ENCODE measurements around the gene IRF2BPL. TPM values are rescaled to one million over a fixed set of nuclear protein-coding genes. Genes with fewer than 3 reads are reported as not detected.

Gene IRF2BPL
- total and polyA plus RNA-seq, 9 of the 15 experiments (the other 6 are each of a cell fraction or from before 2014, with no cell fraction given) = 0.52 to 21.6 (median 2.5) TPM

GRCh38 chr14:77026166-77026929, 2.2 kb downstream of the IRF2BPL start:
- H3K27ac ChIP-seq (ENCODE audit: extremely low read depth, low read depth, low read length) = peak overlapping the region; percentile 95; the same call in 2 of the 3 replicates
- peak overlapping the region; percentile 58 for H3K4me2 ChIP-seq (ENCODE audit: insufficient read depth, low read length)
- FAIRE-seq (no peak), DNase-seq (ENCODE audit: extremely low read depth in 1 of 4, low spot score in 3 of 4) (no peak), ATAC-seq (no peak)
- BruUV-seq (replicated peaks) = no TSS peak
- peaks cover 4% of the 10 kb centered on the region; the same call in 1 of the 2 replicates for H4K20me1 ChIP-seq (replicated peaks; ENCODE audit: control insufficient read depth, insufficient read depth, low read length)
- H3K27me3 ChIP-seq (ENCODE audit: control insufficient read depth in 2 of 2, insufficient read depth in 2 of 2, low read length in 2 of 2) = no peaks in the 10 kb centered on the region
- H3K4me1 ChIP-seq (replicated peaks in 1 of 2; ENCODE audit: control insufficient read depth in 2 of 2, insufficient read depth in 2 of 2, low read length in 2 of 2) = peaks cover 25 to 57% of the 10 kb centered on the region in 2 experiments
- H3K9ac ChIP-seq (ENCODE audit: insufficient read depth in 1 of 2, low read depth in 2 of 2, low read length in 2 of 2) = peak overlapping the region; percentile 53 to 96; a peak in 3 of 4 replicates
- no peaks in the 10 kb centered on the region for H3K9me3 ChIP-seq (replicated peaks; ENCODE audit: control insufficient read depth, insufficient read depth, low read depth, low read length)
- peaks cover 24% of the 10 kb centered on the region; the same call in 2 of the 3 replicates for H3K36me3 ChIP-seq (ENCODE audit: control insufficient read depth, insufficient read depth, low read length)
- H2AFZ ChIP-seq (ENCODE audit: low read depth, low read length) = no peak overlapping the region
- in situ Hi-C loops (cut with MboI) (no loop called here), intact Hi-C loops (cut with micrococcal nuclease) (loop anchor here (5.0 to 10.0 kb wide), 2 partner anchors 64 to 112 kb away; no protein-coding TSS in a partner anchor)
- H3K79me2 ChIP-seq (ENCODE audit: control insufficient read depth, insufficient read depth, low read length) = peaks cover 42% of the 10 kb centered on the region
- POLR2A ChIA-PET = interaction anchor here (0.8 kb wide), 1 partner anchor 9 kb away, joined by 5 read pairs; no protein-coding TSS in a partner anchor
- CTCF ChIA-PET (ENCODE audit: low intra/inter-chr PET ratio) = no interaction called here
- WGBS (ENCODE audit: insufficient coverage, low coverage, missing lambda C conversion rate) = 52% methylated on average over 49 of the region's 76 CpGs
- peak overlapping the region; percentile 65 for H3K4me3 ChIP-seq
- peaks cover 5% of the 10 kb centered on the region for H3K9me1 ChIP-seq (ENCODE audit: control insufficient read depth, insufficient read depth, low read length)
- TF ChIP-seq RBM17 (IDR thresholded peaks at IDR 0.05; ENCODE audit: borderline replicate concordance, low read depth, low read length) (no peak), RBFOX2 (IDR thresholded peaks at IDR 0.05; ENCODE audit: low read depth, low read length) (peak; percentile 58), ZBTB9 (CRISPR knock-in tag; IDR thresholded peaks at IDR 0.05) (peak; percentile 50; the same call in 1 of the 2 replicates), MAX (CRISPR knock-in tag; IDR thresholded peaks at IDR 0.05) (0 out of 2 replicates have a peak, but pooled peaks have one; percentile 24), SRSF9 (IDR thresholded peaks at IDR 0.05; ENCODE audit: borderline replicate concordance, low read depth, low read length) (no peak), BCOR (IDR thresholded peaks at IDR 0.05) (no peak), MLLT1 (IDR thresholded peaks at IDR 0.05) (0 out of 4 replicates have a peak, but pooled peaks of 1 of the 2 experiments have one; percentile 43), PPARD (CRISPR knock-in tag; IDR thresholded peaks at IDR 0.05) (no peak), ZNF699 (CRISPR knock-in tag; IDR thresholded peaks at IDR 0.05; ENCODE audit: insufficient replicate concordance) (no peak), HOMEZ (CRISPR knock-in tag; IDR thresholded peaks at IDR 0.05) (no peak), RBBP5 (IDR thresholded peaks at IDR 0.05; ENCODE audit: borderline replicate concordance, insufficient read depth, low read length, poor library complexity, severe bottlenecking) (peak; percentile 76), ATF2 (CRISPR knock-in tag; IDR thresholded peaks at IDR 0.05) (no peak)

All from K562 (cell line).